ENCODE data around the gene NAT9. TPM values are rescaled to one million over a fixed set of nuclear protein-coding genes. Genes with fewer than 3 reads are reported as not detected.

Gene NAT9
- total RNA-seq, 1 donor from 2014 or later, result 48.6 TPM

GRCh38 chr17:74763565-74764387 is 12.4 kb downstream of the NAT9 start:
- no peak overlapping the region for H3K4me3 ChIP-seq
- ATAC-seq, result no peak

GRCh38 chr17:74761931-74762330 is 14.2 kb downstream of the NAT9 start:
- intact Hi-C loops (cut with DNase I), result no loop called here
- Histone ChIP-seq H3K27ac (no peak overlapping the region), H3K36me3 (peaks cover 4% of the 10 kb centered on the region), H3K4me3 (no peak overlapping the region), H3K9me3 (no peaks in the 10 kb centered on the region), H3K4me1 (peaks cover 47% of the 10 kb centered on the region), H3K27me3 (ENCODE audit: low read depth) (no peaks in the 10 kb centered on the region)
- DNase-seq (no peak), ATAC-seq (no peak)
- no peak for TF ChIP-seq CTCF (IDR thresholded peaks at IDR 0.05)

More at GRCh38 chr17:74763565-74764387, 12.4 kb downstream of the NAT9 start:
- H3K4me1 ChIP-seq, result peaks cover 38% of the 10 kb centered on the region
- H3K27ac ChIP-seq, result no peak overlapping the region
- H3K36me3 ChIP-seq, result peaks cover 16% of the 10 kb centered on the region
- H3K27me3 ChIP-seq (ENCODE audit: low read depth), result no peaks in the 10 kb centered on the region
- no peak for TF ChIP-seq CTCF (IDR thresholded peaks at IDR 0.05)
- no peaks in the 10 kb centered on the region for H3K9me3 ChIP-seq
- intact Hi-C loops (cut with DNase I), result no loop called here
- no peak for DNase-seq

GRCh38 chr17:74761419-74761818 is 14.7 kb downstream of the NAT9 start:
- H3K9me3 ChIP-seq, result no peaks in the 10 kb centered on the region
- intact Hi-C loops (cut with DNase I), result no loop called here
- H3K27me3 ChIP-seq (ENCODE audit: low read depth), result no peaks in the 10 kb centered on the region
- peaks cover 52% of the 10 kb centered on the region for H3K4me1 ChIP-seq
- TF ChIP-seq CTCF (IDR thresholded peaks at IDR 0.05), result no peak
- no peak overlapping the region for H3K4me3 ChIP-seq
- H3K36me3 ChIP-seq, result peaks cover 4% of the 10 kb centered on the region
- no peak for DNase-seq
- no peak for ATAC-seq
- no peak overlapping the region for H3K27ac ChIP-seq

- H3K27me3 ChIP-seq (ENCODE audit: low read depth), result no peaks in the 10 kb centered on the region
- DNase-seq (no peak), ATAC-seq (no peak)
- no peak for TF ChIP-seq CTCF (IDR thresholded peaks at IDR 0.05)
- no peak overlapping the region for H3K27ac ChIP-seq
- no peaks in the 10 kb centered on the region for H3K9me3 ChIP-seq
- H3K4me1 ChIP-seq, result peaks cover 54% of the 10 kb centered on the region
- peaks cover 4% of the 10 kb centered on the region for H3K36me3 ChIP-seq
- no peak overlapping the region for H3K4me3 ChIP-seq
- intact Hi-C loops (cut with DNase I), result no loop called here
These were observed 15.6 kb downstream of the NAT9 start for GRCh38 chr17:74760404-74761105.

- no peak for TF ChIP-seq CTCF (IDR thresholded peaks at IDR 0.05)
- Histone ChIP-seq H3K4me1 (peaks cover 54% of the 10 kb centered on the region), H3K9me3 (no peaks in the 10 kb centered on the region), H3K4me3 (no peak overlapping the region), H3K27me3 (ENCODE audit: low read depth) (no peaks in the 10 kb centered on the region), H3K36me3 (peaks cover 4% of the 10 kb centered on the region), H3K27ac (no peak overlapping the region)
- intact Hi-C loops (cut with DNase I), result no loop called here
- peak; percentile 72 for DNase-seq
- ATAC-seq, result peak; percentile 15 to 59
These were observed 16.2 kb downstream of the NAT9 start for GRCh38 chr17:74759941-74760340.
